Epidermal melanocyte (primary cell): ENCODE measurements around the gene BAIAP2L1.
A peak's percentile ranks its signal among the peaks of the same experiment; 100 is the strongest.
"Not testable (repeated sequence)": the region's sequence is repeated elsewhere in the genome, so short reads cannot be mapped to it uniquely, and the experiment has no call there.

ENCODE experiments used
- DNase-seq: peaks from one replicate; pipeline ENCODE4 v3.0.0; 2011; ENCODE audit warnings: low spot score; ENCODE audit not compliant: insufficient read length

BAIAP2L1 gene

GRCh38 chr7:98398567-98399372 is 2.1 kb downstream of the BAIAP2L1 start:
- DNase-seq: no peak

DNA sequence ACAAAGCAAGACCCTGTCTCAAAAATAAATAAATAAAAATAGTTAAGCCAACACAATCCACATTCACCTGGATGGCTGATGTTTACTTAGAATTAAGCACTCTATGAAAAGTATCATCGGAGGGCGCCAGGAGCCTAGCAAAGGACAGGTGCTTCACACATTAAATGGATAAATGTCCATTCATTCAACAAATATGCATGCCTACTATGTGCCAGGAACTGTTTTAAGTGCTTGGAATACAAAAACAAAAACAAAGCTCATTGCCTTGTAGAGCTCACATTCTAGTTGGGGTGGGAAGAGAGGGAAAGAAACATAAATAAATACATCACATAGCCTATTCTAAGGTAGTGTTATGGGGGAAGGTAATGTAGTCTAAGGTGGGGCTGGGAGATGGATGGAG is 4.1 kb downstream of the BAIAP2L1 start:
- DNase-seq: no peak

DNA sequence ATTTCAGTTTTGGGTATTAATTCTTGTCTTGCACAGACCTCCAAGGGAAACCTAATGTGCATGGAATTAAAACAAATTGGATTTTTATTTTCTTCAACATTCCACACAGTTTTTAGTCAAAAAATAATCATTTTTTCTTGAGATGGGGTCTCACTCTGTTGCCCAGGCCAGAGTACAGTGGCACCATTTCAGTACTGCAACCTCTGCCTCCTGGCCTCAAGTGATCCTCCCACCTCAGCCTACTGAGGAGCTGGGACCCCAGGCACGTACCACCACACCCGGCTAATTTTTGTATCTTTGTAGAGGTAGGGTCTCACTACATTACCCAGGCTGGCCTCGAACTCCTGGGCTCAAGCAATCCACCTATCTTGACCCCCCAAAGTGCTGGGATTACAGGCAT is 4.9 kb downstream of the BAIAP2L1 start:
- DNase-seq: no peak

DNA sequence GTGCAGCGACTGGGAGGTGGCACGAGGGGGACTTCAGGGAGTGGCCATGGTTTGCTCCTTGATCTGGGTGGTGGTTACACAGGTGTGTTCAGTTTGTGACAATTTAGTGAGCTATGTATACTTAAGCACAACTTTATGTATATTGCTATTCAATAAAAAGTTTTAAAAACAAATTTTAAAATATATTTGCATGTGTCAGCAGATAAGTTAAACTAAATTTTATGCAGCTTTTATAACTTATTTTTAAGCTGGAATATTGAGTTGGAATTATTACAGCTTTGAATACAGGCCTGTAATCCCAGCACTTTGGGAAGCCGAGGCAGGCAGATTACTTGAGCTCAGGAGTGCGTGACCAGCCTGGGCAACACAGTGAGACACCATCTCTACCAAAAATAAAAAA is 5.4 kb downstream of the BAIAP2L1 start:
- no peak for DNase-seq

- peak; percentile 61 for DNase-seq
Observed at GRCh38 chr7:98394377-98394836, 6.5 kb downstream of the BAIAP2L1 start.

DNA sequence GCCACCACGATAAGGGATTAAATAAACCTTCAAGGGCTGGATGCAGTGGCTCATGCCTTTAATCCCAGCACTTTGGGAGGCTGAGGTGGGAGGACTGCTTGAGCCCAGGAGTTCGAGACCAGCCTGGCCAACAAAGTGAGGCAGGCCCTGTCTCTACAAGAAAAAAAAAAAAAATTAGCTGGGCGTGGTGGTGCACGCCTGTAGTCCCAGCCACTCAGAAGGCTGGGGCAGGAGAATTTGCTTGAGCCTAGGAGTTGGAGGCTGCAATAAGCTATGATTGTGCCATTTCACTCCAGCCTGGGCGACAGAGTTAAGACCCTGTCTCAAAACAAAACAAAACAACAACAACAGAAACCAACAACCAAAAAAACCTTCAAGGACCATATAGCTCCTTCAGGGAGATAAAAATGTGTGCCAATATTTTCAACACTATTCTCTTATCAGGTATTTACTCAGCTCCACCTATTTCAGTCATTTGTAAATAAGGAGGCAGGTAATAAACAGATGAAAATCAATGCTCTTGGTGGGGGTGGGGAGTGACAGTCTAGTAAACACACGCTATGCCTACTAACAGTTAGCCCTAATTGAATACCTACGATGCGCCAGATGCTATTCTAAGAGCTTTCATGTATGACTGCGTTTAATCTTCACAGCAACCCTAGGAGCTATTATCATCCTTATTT is 13.2 kb downstream of the BAIAP2L1 start:
- DNase-seq: no peak

- no peak for DNase-seq
Observed at GRCh38 chr7:98387131-98387530, 13.8 kb downstream of the BAIAP2L1 start.

GRCh38 chr7:98385532-98385931 is 15.4 kb downstream of the BAIAP2L1 start:
- DNase-seq: not testable (repeated sequence)

- DNase-seq: no peak
Observed at GRCh38 chr7:98378210-98378819, 22.6 kb downstream of the BAIAP2L1 start.

GRCh38 chr7:98376711-98377110 is 24.2 kb downstream of the BAIAP2L1 start:
- DNase-seq: no peak

- no peak for DNase-seq
Observed at GRCh38 chr7:98375664-98376063, 25.2 kb downstream of the BAIAP2L1 start.

DNA sequence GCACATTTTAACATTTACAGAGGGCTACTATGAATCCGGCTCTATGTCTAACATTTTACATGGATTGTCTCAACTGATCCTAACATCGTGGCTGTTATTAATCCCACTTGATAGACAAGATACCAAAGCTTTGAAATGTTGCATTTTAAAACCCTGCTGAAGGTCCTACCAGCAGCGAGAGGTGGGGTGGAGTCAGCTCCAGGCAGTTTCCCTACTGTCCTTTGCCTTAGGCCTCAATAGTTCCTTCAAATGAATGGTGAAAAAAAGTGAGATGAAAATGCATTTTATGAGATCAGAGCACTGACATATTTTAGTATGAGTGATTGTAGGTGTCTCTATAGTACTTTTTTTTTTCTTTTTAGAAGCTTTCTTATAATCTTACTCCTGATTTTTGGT is 26.6 kb downstream of the BAIAP2L1 start:
- no peak for DNase-seq

DNA sequence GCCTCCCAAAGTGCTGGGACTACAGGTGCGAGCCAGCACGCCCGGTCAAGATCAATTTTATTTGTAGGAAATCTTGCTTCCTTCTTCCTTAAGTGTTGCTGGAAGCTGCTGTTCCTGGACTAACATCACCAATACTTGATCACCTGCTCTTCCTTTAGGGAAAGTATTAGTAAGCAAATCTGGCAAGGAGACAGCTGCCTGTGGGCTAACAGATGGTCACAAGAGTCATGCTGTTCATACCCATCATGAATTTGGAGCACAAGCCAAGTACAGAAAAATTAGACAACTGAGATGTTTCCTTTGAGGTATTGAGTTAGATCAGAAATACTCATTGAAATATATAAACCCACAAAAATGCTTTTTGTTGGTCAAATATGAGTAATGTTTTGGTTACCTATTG is 27.9 kb downstream of the BAIAP2L1 start:
- no peak for DNase-seq

GRCh38 chr7:98369726-98370125 is 31.2 kb downstream of the BAIAP2L1 start:
- no peak for DNase-seq

- no peak for DNase-seq
Observed at GRCh38 chr7:98368716-98369115, 32.2 kb downstream of the BAIAP2L1 start.

DNA sequence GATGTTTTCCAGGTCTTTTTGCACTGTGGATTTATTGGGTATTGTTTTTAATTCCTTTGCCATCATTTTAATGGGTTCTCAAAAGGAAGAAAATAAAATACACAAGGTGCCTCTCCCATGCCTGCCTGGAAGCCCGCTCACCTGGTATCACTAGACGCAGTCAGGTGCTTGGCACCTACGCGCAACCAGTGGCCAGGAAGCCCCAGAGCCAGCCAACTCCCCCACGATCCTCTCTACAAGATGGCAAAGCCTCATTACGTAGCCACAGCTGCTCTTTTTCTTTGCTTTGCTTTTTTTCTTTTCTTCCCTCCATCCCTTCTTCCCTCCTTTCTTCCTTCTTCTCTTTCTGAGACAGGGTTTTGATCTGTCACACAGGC is 34.3 kb downstream of the BAIAP2L1 start:
- no peak for DNase-seq

DNA sequence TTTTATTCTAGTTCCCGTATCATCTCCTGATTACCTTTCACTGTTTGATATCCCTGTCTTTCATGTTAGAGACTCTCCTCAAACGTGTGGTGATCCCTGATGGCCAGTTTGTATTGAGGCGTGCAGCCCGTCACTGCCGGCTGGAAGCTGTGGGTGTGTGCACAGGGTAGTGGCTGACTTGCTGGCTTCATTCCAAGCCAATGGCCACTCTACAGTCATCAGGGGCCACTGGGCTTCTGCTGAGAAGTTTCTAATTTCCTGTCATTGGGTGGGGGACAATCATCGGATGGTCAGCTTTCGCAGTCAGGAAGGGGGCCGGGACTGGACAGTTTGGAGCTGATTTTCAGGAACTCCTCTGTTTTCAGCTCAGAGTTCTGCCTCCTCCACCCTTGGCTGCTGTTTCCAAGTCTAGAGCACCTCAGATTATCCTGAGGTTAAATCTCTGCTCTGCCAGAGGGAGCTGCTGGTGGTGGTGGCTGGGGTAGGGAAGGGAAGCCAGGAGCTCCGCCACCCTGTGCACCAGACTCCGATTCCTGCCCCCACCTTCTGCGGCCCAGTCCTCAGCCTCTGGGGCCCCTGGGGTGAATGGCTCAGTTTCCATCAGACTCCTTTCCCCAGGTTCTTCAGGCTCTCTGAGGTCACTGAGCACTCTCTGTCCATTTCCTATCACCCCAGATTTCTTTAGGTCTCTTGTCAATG is 34.9 kb downstream of the BAIAP2L1 start:
- DNase-seq: no peak

GRCh38 chr7:98364220-98364619 is 36.7 kb downstream of the BAIAP2L1 start:
- no peak for DNase-seq

GRCh38 chr7:98362517-98362916 is 38.4 kb downstream of the BAIAP2L1 start:
- no peak for DNase-seq

DNA sequence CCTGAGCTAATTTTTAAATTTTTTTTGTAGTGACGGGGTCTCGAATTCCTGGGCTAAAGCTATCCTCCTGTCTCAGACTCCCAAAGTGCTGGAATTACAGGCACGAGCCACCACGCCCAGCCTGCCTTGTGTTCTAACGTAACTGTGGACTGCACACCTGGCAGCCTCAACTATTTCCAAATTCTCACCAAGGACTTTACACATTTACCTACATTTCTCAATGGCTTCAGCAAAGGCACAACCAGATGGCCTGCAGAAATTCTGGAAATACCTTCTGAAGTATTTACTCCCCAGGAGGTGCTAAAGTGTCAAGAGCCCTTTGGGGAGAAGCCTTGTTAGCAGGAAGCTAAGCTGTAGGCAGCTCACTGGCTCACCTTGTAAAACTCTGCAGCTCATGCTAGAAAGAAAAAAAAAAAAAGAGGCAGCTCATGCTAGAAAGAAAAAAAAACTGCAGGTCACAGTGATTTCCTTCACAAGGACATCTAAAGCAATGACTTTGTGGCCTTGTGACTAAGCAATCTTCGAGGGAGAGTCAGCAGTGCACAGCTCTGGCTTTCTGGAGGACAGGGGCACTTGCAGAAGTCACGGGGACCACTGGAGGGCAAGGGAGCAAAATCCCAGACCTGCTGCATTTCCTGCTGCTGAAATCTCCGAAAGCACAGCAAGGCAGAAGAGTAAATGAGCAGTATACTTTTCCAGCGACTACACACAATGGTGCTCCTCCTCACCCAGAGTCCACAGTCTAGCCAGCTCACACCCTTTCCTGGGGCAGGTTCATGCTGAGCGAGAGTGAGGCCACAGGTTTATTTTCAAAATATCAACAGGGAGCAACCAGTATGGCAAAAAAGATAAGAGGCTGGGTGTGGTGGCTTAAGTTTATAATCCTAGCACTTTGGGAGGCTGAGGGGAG is 40.4 kb downstream of the BAIAP2L1 start:
- DNase-seq: no peak

GRCh38 chr7:98359395-98359794 is 41.5 kb downstream of the BAIAP2L1 start:
- no peak for DNase-seq
